Astrocyte of the cerebellum (primary cell): Measurements from ENCODE around the gene POU4F1.
A peak's percentile ranks its signal among the peaks of the same experiment; 100 is the strongest.

Experiments used
- DNase-seq: peaks from one replicate; pipeline ENCODE4 v3.0.0-alpha.2; 2011; ENCODE audit warnings: low read depth
- H3K4me3 ChIP-seq: 2 replicates; pipeline ENCODE4 v1.5.1; 2011; ENCODE audit warnings: mild to moderate bottlenecking, low read depth, low read length, moderate library complexity
- in situ Hi-C: cut with HindIII; loops from 2 replicates; pipeline ENCODE4 v1.10.0; 2017; ENCODE audit warnings: low sequenced_read_pairs
- TF ChIP-seq, protein P1 (sequence below): IDR thresholded peaks from 2 replicates; pipeline ENCODE4 v1.5.1; 2012; ENCODE audit warnings: low read length, low read depth, moderate library complexity, mild to moderate bottlenecking; ENCODE audit errors: missing control alignments

POU4F1 gene

GRCh38 chr13:78636495-78636894 lies 33.1 kb upstream of the POU4F1 start:
- no peak for DNase-seq
- H3K4me3 ChIP-seq = no peak overlapping the region
- TF ChIP-seq, protein P1, sequence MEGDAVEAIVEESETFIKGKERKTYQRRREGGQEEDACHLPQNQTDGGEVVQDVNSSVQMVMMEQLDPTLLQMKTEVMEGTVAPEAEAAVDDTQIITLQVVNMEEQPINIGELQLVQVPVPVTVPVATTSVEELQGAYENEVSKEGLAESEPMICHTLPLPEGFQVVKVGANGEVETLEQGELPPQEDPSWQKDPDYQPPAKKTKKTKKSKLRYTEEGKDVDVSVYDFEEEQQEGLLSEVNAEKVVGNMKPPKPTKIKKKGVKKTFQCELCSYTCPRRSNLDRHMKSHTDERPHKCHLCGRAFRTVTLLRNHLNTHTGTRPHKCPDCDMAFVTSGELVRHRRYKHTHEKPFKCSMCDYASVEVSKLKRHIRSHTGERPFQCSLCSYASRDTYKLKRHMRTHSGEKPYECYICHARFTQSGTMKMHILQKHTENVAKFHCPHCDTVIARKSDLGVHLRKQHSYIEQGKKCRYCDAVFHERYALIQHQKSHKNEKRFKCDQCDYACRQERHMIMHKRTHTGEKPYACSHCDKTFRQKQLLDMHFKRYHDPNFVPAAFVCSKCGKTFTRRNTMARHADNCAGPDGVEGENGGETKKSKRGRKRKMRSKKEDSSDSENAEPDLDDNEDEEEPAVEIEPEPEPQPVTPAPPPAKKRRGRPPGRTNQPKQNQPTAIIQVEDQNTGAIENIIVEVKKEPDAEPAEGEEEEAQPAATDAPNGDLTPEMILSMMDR = no peak
- in situ Hi-C loops = no loop called here

- DNase-seq = peak; percentile 90
- in situ Hi-C loops = no loop called here
- H3K4me3 ChIP-seq = no peak overlapping the region
- TF ChIP-seq, protein P1 = no peak
Measured at GRCh38 chr13:78632996-78633395, 29.6 kb upstream of the POU4F1 start.

DNA sequence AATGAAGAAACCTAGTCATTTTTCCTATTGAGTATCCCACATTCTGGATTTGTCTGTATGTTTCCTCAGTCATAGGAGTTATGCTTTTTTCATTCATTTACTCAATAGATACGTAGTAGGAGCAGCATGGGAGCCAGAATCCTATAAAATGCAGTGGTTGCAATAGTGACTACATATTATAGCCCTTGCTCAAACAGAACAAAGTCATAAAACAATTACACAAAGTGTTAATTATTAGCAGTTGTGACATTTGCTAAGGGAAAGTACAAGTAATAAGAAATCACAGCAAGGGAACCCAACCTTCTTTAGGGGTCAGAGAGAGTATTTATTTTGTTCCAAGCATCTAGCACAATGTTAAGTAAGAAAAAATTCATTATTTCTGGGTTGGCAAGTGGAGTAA lies 27.7 kb upstream of the POU4F1 start:
- in situ Hi-C loops = no loop called here
- TF ChIP-seq, protein P1 = no peak
- no peak for DNase-seq
- H3K4me3 ChIP-seq = no peak overlapping the region

- no peak for DNase-seq
- TF ChIP-seq, protein P1 = no peak
- in situ Hi-C loops = no loop called here
- no peak overlapping the region for H3K4me3 ChIP-seq
Measured at GRCh38 chr13:78630511-78630910, 27.2 kb upstream of the POU4F1 start.

- no peak overlapping the region for H3K4me3 ChIP-seq
- DNase-seq = no peak
- in situ Hi-C loops = no loop called here
- TF ChIP-seq, protein P1 = no peak
Measured at GRCh38 chr13:78625384-78625783, 22.0 kb upstream of the POU4F1 start.

DNA sequence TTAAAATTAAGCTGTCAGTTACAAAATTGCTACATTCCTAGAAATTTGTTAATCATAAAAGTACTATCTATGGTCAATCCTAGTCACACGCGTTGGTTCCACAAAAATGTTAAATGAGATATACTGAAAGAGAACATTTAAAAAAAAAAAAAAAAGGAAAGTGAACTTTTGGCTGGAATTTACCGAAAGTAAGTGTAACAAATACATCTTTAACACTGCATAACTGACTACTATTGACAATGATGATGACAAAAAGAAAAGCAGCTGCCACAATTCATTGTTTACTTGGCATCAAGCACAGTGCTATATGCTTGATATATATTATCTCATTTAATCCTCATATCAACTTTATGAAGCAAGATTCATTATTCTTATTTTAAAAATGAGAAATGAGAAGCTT lies 19.8 kb upstream of the POU4F1 start:
- TF ChIP-seq, protein P1 = no peak

More for the DNA sequence above, 19.8 kb upstream of the POU4F1 start:
- H3K4me3 ChIP-seq = no peak overlapping the region
- in situ Hi-C loops = no loop called here
- DNase-seq = no peak
